SK-N-SH (cell line): ENCODE data around the gene ZNF296. TPM values are rescaled to one million over a fixed set of nuclear protein-coding genes. Genes with fewer than 3 reads are reported as not detected.

ENCODE experiments used
- CTCF ChIA-PET: fragments of 300-600, 350-600 bp; formaldehyde crosslinking; extraction: SDS; loops from one replicate; lab custom pipeline; 2021; lab: Yijun Ruan, JAX
- POLR2A ChIA-PET: fragments of 350-600 bp; sonication (Branson Sonifier 250); formaldehyde crosslinking; extraction: SDS; loops from one replicate; lab custom pipeline; 2020; ENCODE audit warnings: antibody characterized with exemption, inconsistent platforms; lab: Yijun Ruan, JAX
- DNase-seq: peaks from one replicate; pipeline ENCODE4 v3.0.0; 2012
- H2AFZ ChIP-seq: fragments of 200-600 bp; sonication (generic); 2 replicates; pipeline ENCODE4 v1.8.1; 2016; ENCODE audit warnings: antibody characterized with exemption, mild to moderate bottlenecking, low read depth
- H3F3A ChIP-seq: fragments of 200-600 bp; sonication (generic); replicated peaks from 2 replicates; pipeline ENCODE3; 2016; ENCODE audit warnings: antibody characterized with exemption, mild to moderate bottlenecking; ENCODE audit not compliant: insufficient read depth
- H3K27ac ChIP-seq, 2 experiments: fragments of 200-500 bp in 1 of 2; fragments of 200-600 bp in 1 of 2; sonication (Bioruptor generic) in 1 of 2; sonication (generic), shearing (Covaris generic) in 1 of 2; 2 replicates each; pipeline versions ENCODE4 v1.5.1 to v1.6.1; 2014 to 2016; ENCODE audit warnings: low read depth in 2 of 2, inconsistent platforms in 1 of 2, low read length in 1 of 2, mild to moderate bottlenecking in 1 of 2, mixed read lengths in 1 of 2
- H3K27me3 ChIP-seq: fragments of 200-600 bp; sonication (generic), shearing (Covaris generic); 2 replicates; pipeline ENCODE4 v1.6.1; 2016; ENCODE audit warnings: mixed run types; ENCODE audit not compliant: insufficient read depth
- H3K36me3 ChIP-seq, 2 experiments: fragments of 200-500 bp in 1 of 2; fragments of 200-600 bp in 1 of 2; sonication (Bioruptor generic) in 1 of 2; sonication (generic) in 1 of 2; replicated peaks in 1 of 2; 2 replicates each; pipeline versions ENCODE3 to v1.5.1; 2014 to 2016; ENCODE audit warnings: low read length in 1 of 2, mild to moderate bottlenecking in 1 of 2; ENCODE audit not compliant: insufficient read depth in 2 of 2, control insufficient read depth in 1 of 2
- H3K4me1 ChIP-seq, 2 experiments: fragments of 200-500 bp in 1 of 2; fragments of 200-600 bp in 1 of 2; sonication (Bioruptor generic) in 1 of 2; sonication (generic), shearing (Covaris generic) in 1 of 2; 2 replicates each; pipeline versions ENCODE4 v1.5.1 to v1.6.1; 2014 to 2016; ENCODE audit warnings: low read depth in 1 of 2, low read length in 1 of 2, mixed run types in 1 of 2; ENCODE audit not compliant: insufficient read depth in 2 of 2, control insufficient read depth in 1 of 2
- H3K4me2 ChIP-seq: fragments of 200-600 bp; sonication (generic), shearing (Covaris generic); 2 replicates; pipeline ENCODE4 v1.6.1; 2017; ENCODE audit warnings: mixed run types
- H3K4me3 ChIP-seq, 2 experiments: fragments of 200-500 bp in 1 of 2; fragments of 200-600 bp in 1 of 2; sonication (Bioruptor generic) in 1 of 2; sonication (generic), shearing (Covaris generic) in 1 of 2; 2 replicates each; pipeline versions ENCODE4 v1.5.1 to v1.8.1; 2014 to 2016; ENCODE audit warnings: low read depth in 2 of 2, inconsistent platforms in 1 of 2, low read length in 1 of 2, mild to moderate bottlenecking in 1 of 2, mixed read lengths in 1 of 2, moderate library complexity in 1 of 2
- H3K79me2 ChIP-seq: fragments of 200-600 bp; sonication (generic); 2 replicates; pipeline ENCODE4 v1.8.1; 2017; ENCODE audit warnings: mild to moderate bottlenecking; ENCODE audit not compliant: insufficient read depth
- H3K9ac ChIP-seq: fragments of 200-600 bp; sonication (generic); 2 replicates; pipeline ENCODE4 v1.6.1; 2017; ENCODE audit warnings: mixed run types
- H3K9me2 ChIP-seq: fragments of 200-600 bp; sonication (generic); 2 replicates; pipeline ENCODE4 v1.6.1; 2017; ENCODE audit warnings: mixed run types
- H3K9me3 ChIP-seq: fragments of 200-600 bp; sonication (generic); 2 replicates; pipeline ENCODE4 v1.6.1; 2017; ENCODE audit warnings: mixed run types, mild to moderate bottlenecking, moderate library complexity
- H4K20me1 ChIP-seq: fragments of 200-600 bp; sonication (generic); 2 replicates; pipeline ENCODE4 v1.6.1; 2017; ENCODE audit warnings: mild to moderate bottlenecking, mixed run types; ENCODE audit not compliant: insufficient read depth
- CHD2 ChIP-seq: fragments of 150-350 bp; IDR thresholded peaks from 2 replicates; pipeline ENCODE4 v1.6.1; 2018; ENCODE audit warnings: low read length; ENCODE audit not compliant: partially characterized antibody
- EP300 ChIP-seq, 2 experiments: IDR thresholded peaks; 2 replicates each; pipeline versions ENCODE4 v1.4.0 to v1.6.1; 2012; ENCODE audit warnings: borderline replicate concordance in 1 of 2, low read depth in 1 of 2, low read length in 1 of 2
- FOSL2 ChIP-seq: IDR thresholded peaks from 2 replicates; pipeline ENCODE4 v1.4.0; 2012; ENCODE audit warnings: low read depth, mild to moderate bottlenecking, moderate library complexity, borderline replicate concordance
- FOXM1 ChIP-seq: IDR thresholded peaks from 2 replicates; pipeline ENCODE4 v1.4.0; 2012; ENCODE audit warnings: low read depth, mild to moderate bottlenecking
- GATA2 ChIP-seq: sonication (generic); formaldehyde crosslinking; IDR thresholded peaks from 2 replicates; pipeline ENCODE4 v1.5.0; 2020; ENCODE audit warnings: mild to moderate bottlenecking, missing genetic modification reagents
- JUND ChIP-seq: IDR thresholded peaks from 2 replicates; pipeline ENCODE4 v1.4.0; 2012
- MEF2A ChIP-seq: IDR thresholded peaks from 2 replicates; pipeline ENCODE4 v1.4.0; 2012; ENCODE audit warnings: low read depth, borderline replicate concordance
- MXI1 ChIP-seq: IDR thresholded peaks from 2 replicates; pipeline ENCODE4 v1.6.1; 2012; ENCODE audit warnings: mild to moderate bottlenecking, low read depth, low read length, improper control_type of control experiment
- POLR2AphosphoS5 ChIP-seq: IDR thresholded peaks from 2 replicates; pipeline ENCODE4 v1.6.1; 2012; ENCODE audit warnings: low read depth, low read length
- RAD21 ChIP-seq: IDR thresholded peaks from 2 replicates; pipeline ENCODE4 v1.6.1; 2012; ENCODE audit warnings: mild to moderate bottlenecking, low read length
- RFX5 ChIP-seq: IDR thresholded peaks from 2 replicates; pipeline ENCODE4 v1.6.1; 2012; ENCODE audit warnings: mild to moderate bottlenecking, improper control_type of control experiment, low read length
- RXRA ChIP-seq: IDR thresholded peaks from 2 replicates; pipeline ENCODE4 v1.4.0; 2012; ENCODE audit warnings: low read depth, mild to moderate bottlenecking, borderline replicate concordance
- SIN3A ChIP-seq: IDR thresholded peaks from 2 replicates; pipeline ENCODE4 v1.6.1; 2012; ENCODE audit warnings: low read depth, mild to moderate bottlenecking, low read length, moderate library complexity, borderline replicate concordance
- TEAD4 ChIP-seq: IDR thresholded peaks from 2 replicates; pipeline ENCODE4 v1.4.0; 2012; ENCODE audit warnings: mild to moderate bottlenecking, borderline replicate concordance; ENCODE audit not compliant: insufficient read depth
- YY1 ChIP-seq: IDR thresholded peaks from 2 replicates; pipeline ENCODE4 v1.4.0; 2012; ENCODE audit warnings: low read depth, mild to moderate bottlenecking
- ZBTB33 ChIP-seq: IDR thresholded peaks from 2 replicates; pipeline ENCODE4 v1.4.0; 2012; ENCODE audit warnings: low read depth, borderline replicate concordance
- WGBS: methylation state at CpG from one replicate; pipeline ENCODE4 v1.1.6; 2017; ENCODE audit warnings: low lambda C conversion rate; 5-methylcytosine and 5-hydroxymethylcytosine counted together
- polyA plus RNA-seq, 3 experiments: library from polyadenylated mRNA; depleted of rRNA; stranded (reverse); fragments of >200 nt; gene quantifications; 2 replicates each; pipeline ENCODE4 v1.2.3, GENCODE V29; 2012
- TF ChIP-seq, protein P1 (sequence below): fragments of 150-350 bp; IDR thresholded peaks from 2 replicates; pipeline ENCODE4 v1.6.1; 2017; ENCODE audit warnings: antibody characterized with exemption, low read length, low read depth, borderline replicate concordance
- TF ChIP-seq, protein P2 (sequence below): IDR thresholded peaks from 2 replicates; pipeline ENCODE4; 2012
- TF ChIP-seq, protein P3 (sequence below): IDR thresholded peaks from 2 replicates; pipeline ENCODE4 v1.4.0; 2012; ENCODE audit warnings: low read depth, borderline replicate concordance
- TF ChIP-seq, protein P4 (sequence below): fragments of 150-350 bp; IDR thresholded peaks from 2 replicates; pipeline ENCODE4 v1.6.1; 2016; ENCODE audit warnings: mild to moderate bottlenecking, low read depth, low read length

The ZNF296 gene
- polyA plus RNA-seq, 1 of the 3 experiments (the other 2 are of a cell fraction): 0.21 TPM

DNA sequence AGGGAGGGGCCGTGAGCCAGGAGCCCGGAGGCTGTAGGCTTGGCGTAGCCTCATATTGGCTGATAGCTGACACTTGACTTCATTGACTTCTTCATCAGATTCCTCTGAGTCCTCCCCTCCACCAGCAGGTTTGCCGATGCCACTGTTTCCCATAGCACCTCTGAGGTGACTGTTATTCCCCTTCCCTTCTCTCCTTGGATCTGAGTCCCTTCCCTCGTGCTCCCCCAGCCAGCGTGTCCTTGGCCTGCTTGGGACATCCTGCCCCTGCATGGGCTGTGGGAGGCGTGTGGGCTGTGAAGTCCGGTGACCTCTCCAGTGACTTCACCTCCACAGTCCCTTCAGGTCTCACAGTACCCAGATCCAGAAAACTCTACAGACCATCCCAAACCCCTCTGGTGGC lies 25.5 kb upstream of the ZNF296 start:
- Histone ChIP-seq H3K4me3 (no peak overlapping the region), H3K9ac (no peak overlapping the region), H2AFZ (no peak overlapping the region), H3K9me3 (no peaks in the 10 kb centered on the region), H3K27me3 (no peaks in the 10 kb centered on the region), H4K20me1 (peaks cover 89% of the 10 kb centered on the region), H3K27ac (no peak overlapping the region), H3F3A (peaks cover 13% of the 10 kb centered on the region), H3K4me2 (no peak overlapping the region), H3K79me2 (peaks cover 96% of the 10 kb centered on the region), H3K9me2 (no peaks in the 10 kb centered on the region), H3K4me1 (peaks cover 14 to 32% of the 10 kb centered on the region in 2 experiments; a peak in 3 of 4 replicates), H3K36me3 (no peaks in the 10 kb centered on the region)
- no peak for DNase-seq
- no peak for TF ChIP-seq SIN3A
- WGBS: 89% methylated on average over 8 of the region's 8 CpGs
- POLR2A ChIA-PET: interaction anchor here (1.9 kb wide), 1 partner anchor 9 kb away, joined by 4 read pairs; the partner anchor contains the start of gene PPP1R37
- CTCF ChIA-PET: no interaction called here

- no peak for DNase-seq
- Histone ChIP-seq H3K27ac (no peak overlapping the region), H3K4me2 (no peak overlapping the region), H3K9me2 (no peaks in the 10 kb centered on the region), H3F3A (peaks cover 13% of the 10 kb centered on the region), H4K20me1 (peaks cover 92% of the 10 kb centered on the region), H3K27me3 (no peaks in the 10 kb centered on the region), H3K79me2 (peaks cover 97% of the 10 kb centered on the region), H2AFZ (no peak overlapping the region), H3K9ac (no peak overlapping the region), H3K4me3 (no peak overlapping the region), H3K9me3 (no peaks in the 10 kb centered on the region), H3K36me3 (no peaks in the 10 kb centered on the region), H3K4me1 (peaks cover 14 to 32% of the 10 kb centered on the region in 2 experiments; a peak in 3 of 4 replicates)
- TF ChIP-seq RFX5 (no peak), TEAD4 (no peak), GATA2 (CRISPR knock-in tag) (no peak), YY1 (no peak), FOXM1 (no peak), EP300 (IDR thresholded peaks at IDR 0.05; ENCODE audit: borderline replicate concordance in 1 of 2, low read depth in 1 of 2, low read length in 1 of 2) (no peak), FOSL2 (no peak), SIN3A (no peak), RXRA (no peak), ZBTB33 (no peak), MEF2A (no peak), POLR2AphosphoS5 (no peak), CHD2 (no peak), JUND (no peak), RAD21 (no peak), MXI1 (no peak)
- TF ChIP-seq, protein P1, sequence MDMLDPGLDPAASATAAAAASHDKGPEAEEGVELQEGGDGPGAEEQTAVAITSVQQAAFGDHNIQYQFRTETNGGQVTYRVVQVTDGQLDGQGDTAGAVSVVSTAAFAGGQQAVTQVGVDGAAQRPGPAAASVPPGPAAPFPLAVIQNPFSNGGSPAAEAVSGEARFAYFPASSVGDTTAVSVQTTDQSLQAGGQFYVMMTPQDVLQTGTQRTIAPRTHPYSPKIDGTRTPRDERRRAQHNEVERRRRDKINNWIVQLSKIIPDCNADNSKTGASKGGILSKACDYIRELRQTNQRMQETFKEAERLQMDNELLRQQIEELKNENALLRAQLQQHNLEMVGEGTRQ: no peak
- TF ChIP-seq, protein P2, sequence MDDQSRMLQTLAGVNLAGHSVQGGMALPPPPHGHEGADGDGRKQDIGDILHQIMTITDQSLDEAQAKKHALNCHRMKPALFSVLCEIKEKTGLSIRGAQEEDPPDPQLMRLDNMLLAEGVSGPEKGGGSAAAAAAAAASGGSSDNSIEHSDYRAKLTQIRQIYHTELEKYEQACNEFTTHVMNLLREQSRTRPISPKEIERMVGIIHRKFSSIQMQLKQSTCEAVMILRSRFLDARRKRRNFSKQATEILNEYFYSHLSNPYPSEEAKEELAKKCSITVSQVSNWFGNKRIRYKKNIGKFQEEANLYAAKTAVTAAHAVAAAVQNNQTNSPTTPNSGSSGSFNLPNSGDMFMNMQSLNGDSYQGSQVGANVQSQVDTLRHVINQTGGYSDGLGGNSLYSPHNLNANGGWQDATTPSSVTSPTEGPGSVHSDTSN: no peak
- TF ChIP-seq, protein P3, sequence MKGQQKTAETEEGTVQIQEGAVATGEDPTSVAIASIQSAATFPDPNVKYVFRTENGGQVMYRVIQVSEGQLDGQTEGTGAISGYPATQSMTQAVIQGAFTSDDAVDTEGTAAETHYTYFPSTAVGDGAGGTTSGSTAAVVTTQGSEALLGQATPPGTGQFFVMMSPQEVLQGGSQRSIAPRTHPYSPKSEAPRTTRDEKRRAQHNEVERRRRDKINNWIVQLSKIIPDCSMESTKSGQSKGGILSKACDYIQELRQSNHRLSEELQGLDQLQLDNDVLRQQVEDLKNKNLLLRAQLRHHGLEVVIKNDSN: no peak
- TF ChIP-seq, protein P4, sequence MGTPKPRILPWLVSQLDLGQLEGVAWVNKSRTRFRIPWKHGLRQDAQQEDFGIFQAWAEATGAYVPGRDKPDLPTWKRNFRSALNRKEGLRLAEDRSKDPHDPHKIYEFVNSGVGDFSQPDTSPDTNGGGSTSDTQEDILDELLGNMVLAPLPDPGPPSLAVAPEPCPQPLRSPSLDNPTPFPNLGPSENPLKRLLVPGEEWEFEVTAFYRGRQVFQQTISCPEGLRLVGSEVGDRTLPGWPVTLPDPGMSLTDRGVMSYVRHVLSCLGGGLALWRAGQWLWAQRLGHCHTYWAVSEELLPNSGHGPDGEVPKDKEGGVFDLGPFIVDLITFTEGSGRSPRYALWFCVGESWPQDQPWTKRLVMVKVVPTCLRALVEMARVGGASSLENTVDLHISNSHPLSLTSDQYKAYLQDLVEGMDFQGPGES: no peak
- ChIA-PET POLR2A (interaction anchor here (1.9 kb wide), 1 partner anchor 8 kb away, joined by 4 read pairs; the partner anchor contains the start of gene PPP1R37), CTCF (no interaction called here)
- WGBS: 97% methylated on average over 8 of the region's 8 CpGs
Observed at GRCh38 chr19:45100846-45101252, 24.6 kb upstream of the ZNF296 start.
